Activated CD4-positive, alpha-beta T cell treated with anti-CD3 and anti-CD28 coated beads, Interleukin-2, Interleukin-6, amounts not matched to agents 100 ng/mL and 50 ng/mL, durations not matched to agents 16 hours and 8 hours (primary cell): ENCODE results near the gene RUVBL2.

Experiments used
- DNase-seq: peaks from one replicate; pipeline ENCODE4 v3.0.0-alpha.2; 2020

RUVBL2 gene

DNA sequence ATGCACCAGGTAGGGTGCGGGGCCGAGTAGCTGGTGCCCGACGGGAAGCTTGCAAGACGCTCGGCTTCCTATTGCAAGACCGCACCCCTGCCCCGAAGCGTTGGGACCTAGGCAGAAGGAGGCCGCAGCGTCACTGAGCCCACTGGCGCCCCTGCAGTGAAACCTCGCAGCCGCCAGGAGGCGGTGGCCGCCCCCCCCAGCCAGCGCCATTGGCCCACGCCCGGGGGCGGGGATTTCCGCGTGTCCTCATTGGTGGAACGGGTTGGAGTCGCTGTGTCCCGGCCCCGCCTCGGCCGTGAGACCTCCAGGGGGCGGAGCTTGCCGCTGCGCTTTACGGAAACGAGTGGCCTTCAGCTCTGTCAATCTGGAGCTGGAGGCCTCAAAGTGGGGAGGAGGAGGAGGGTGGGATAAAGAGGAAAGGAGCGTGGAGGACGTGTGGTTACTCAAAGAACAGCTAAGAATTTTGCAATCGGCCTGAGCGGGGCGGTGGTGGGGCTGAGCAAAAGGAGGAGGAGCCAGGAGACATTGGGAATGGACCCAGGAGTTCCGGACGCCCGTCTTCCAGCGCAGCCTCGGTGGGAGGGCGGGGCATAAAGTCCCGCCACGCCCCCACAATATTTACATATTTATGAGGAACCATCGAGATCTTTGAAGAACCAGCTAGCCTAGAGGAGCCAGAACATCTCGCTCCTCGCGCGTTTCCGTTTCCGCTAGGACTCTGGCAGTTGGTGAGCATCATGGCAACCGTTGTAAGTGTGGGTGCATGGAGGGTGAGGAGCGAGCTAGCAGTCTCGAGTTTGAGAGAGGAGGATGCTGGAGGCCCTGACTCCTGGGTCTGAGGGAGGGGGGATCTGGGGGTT, at the start of gene RUVBL2, which contains the start of gene GYS1:
TSS of gene RUVBL2 (plus strand) at position 713 of the 860 bp plus-strand sequence. CDS start at position 738, 25 bp downstream.
TSS of gene GYS1 (minus strand) at position 135 of the 860 bp plus-strand sequence. CDS start 197 bp downstream, outside the sequence.
- DNase-seq: peak; percentile 100

- DNase-seq: no peak
Observed at GRCh38 chr19:48945415-48945814, 48.3 kb upstream of the RUVBL2 start.

GRCh38 chr19:48945817-48946216, 47.9 kb upstream of the RUVBL2 start:
- DNase-seq: no peak

- no peak for DNase-seq
Observed at GRCh38 chr19:48946463-48947257, 47.0 kb upstream of the RUVBL2 start.

GRCh38 chr19:48947258-48947542, 46.5 kb upstream of the RUVBL2 start:
- DNase-seq: no peak

- DNase-seq: no peak
Observed at GRCh38 chr19:48950159-48950558, 43.5 kb upstream of the RUVBL2 start.

GRCh38 chr19:48950830-48951519, 42.7 kb upstream of the RUVBL2 start:
- no peak for DNase-seq

GRCh38 chr19:48953141-48953540, 40.5 kb upstream of the RUVBL2 start:
- DNase-seq: no peak

GRCh38 chr19:48953990-48954594, 39.6 kb upstream of the RUVBL2 start:
- no peak for DNase-seq

DNA sequence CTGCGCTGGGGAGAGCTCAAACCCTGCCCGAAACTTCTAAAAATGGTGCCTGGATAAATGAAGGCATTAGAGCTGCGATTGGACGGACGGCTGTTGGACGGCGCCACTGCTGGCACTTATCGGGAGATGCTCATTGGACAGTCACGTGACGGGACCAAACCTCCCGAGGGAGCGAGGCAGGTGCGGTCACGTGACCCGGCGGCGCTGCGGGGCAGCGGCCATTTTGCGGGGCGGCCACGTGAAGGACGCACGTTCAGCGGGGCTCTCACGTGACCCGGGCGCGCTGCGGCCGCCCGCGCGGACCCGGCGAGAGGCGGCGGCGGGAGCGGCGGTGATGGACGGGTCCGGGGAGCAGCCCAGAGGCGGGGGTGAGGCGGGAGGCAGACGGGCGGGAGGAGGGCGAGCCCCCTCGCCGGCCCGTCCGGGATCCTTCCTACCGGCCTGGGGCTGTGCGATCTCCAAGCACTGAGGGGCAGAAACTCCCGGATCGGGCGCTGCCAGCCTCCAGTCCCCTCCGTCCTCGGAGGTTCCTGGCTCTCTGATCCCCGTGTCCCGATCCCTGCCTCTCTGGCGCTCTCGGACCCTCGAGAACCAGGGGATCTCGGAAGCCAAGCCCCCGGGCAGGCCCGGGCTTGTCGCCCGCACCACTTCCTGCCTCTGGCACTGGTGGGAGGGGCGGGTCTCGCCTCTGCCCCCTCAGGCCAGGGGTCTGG, 38.9 kb upstream of the RUVBL2 start, which contains the start of gene BAX:
TSS of gene BAX (plus strand) at position 281 of the 713 bp plus-strand sequence. CDS start at position 335, 54 bp downstream.
- peak; percentile 98 for DNase-seq

- DNase-seq: no peak
Observed at GRCh38 chr19:48955308-48955958, 38.3 kb upstream of the RUVBL2 start.

GRCh38 chr19:48958006-48958405, 35.7 kb upstream of the RUVBL2 start:
- DNase-seq: no peak

DNA sequence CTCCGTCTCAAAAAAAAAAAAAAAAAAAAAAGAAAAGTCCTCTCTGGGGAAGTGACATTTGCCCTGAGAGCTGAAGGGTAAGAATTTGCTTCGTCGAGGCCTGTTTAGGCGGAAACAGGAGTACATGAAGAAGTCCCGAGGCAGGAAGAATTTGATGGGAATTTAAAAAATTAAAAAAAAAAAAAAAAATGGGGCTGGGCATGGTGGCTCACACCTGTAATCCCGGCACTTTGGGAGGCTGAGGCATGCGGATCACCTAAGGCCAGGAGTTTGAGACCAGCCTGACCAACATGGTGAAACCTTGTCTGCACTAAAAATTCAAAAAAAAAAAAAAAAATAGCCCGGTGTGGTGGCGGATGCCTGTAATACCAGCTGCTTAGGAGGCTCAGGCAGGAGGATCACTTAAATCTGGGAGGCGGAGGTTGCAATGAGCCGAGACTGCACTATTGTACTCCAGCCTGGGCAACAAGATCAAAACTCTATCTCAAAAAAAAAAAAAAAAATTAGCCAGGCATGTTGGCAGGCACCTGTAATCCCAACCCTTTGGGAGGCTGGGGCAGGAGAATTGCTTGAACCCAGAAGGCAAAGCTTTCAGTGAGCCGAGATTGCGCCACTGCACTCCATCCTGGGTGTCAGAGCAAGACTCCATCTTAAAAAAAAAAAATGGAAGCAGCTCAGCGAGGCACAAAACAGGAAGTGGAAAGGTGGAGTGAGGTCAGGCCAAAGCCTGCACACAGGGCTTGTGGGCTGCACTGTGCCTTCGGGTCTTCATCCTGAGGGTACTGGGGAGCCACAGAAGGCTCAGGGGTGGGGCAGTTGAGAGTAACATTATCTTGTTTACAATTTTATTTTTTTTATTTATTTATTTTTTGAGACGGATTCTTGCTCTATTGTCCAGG, 34.1 kb upstream of the RUVBL2 start:
- no peak for DNase-seq

DNA sequence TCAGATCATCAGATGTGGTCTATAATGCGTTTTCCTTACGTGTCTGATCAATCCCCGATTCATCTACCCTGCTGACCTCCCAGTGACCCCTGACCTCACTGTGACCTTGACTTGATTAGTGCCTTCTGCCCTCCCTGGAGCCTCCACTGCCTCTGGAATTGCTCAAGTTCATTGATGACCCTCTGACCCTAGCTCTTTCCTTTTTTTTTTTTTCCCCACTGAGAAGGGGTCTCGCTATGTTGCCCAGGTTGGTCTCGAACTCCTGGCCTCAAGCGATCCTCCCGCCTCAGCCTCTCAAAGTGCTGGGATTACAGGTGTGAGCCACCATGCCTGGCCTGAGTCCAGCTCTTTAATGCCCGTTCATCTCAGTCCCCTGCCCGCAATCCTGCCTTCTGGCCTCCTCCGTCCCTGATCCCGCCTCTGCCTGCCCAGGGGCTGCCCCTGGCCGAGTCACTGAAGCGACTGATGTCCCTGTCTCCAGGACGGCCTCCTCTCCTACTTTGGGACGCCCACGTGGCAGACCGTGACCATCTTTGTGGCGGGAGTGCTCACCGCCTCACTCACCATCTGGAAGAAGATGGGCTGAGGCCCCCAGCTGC, 32.5 kb upstream of the RUVBL2 start:
- DNase-seq: no peak

DNA sequence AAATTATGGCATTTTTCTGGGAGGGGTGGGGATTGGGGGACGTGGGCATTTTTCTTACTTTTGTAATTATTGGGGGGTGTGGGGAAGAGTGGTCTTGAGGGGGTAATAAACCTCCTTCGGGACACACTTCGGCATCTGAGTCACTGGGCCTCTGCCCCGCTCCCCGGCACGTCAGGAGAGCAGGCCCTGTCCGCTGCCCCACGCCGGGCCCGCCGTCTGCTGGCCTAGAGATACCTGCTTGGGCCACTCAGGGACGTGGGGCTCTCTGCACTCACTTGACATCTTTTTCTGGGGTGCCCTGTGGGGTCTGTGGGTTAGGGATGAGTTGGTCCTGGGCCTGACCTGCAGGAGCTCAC, 32.0 kb upstream of the RUVBL2 start:
- DNase-seq: no peak

DNA sequence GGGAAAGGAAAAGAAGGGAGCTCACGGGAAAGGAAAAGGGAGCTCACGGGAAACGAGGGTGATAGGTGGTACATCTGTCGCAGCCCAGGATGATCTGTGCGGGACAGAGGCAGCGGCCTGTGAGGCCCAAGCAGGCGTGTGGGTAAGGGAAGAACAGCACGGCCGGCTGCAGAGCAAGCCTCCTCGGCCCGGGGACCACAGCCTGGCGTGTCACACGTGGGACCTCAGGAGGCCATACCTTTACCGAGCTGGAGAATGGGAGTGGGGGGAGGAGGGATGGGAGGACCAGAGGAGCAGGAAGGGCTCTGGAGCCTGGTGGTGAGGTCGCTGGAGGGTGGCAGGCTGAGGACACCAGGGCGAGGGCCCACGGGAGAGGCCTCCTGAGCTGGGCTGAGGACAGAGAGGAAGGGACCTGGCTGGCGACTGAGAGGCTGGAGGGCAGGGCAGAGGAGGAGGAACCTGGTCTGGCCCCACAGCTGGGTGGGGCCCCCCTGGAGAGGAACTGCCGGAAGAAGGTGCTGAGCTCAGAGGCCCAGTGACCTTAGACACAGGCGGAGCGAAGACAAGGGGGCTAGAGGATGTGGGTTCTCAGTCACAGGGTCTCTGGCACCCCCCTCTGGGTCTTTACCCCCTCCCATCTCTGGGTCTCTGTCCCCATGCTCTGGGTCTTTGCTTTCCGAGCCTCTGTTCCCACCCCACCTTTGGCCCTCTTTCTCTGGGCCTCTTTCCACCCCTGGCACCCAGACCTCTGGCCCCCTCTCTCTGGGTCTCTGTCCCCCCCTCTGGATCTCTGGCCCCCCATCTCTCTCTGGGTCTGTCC, 31.4 kb upstream of the RUVBL2 start:
- DNase-seq: peak; percentile 61

GRCh38 chr19:48962849-48963165, 30.9 kb upstream of the RUVBL2 start:
- no peak for DNase-seq

- DNase-seq: peak; percentile 85
Observed at GRCh38 chr19:48963371-48964204, 30.1 kb upstream of the RUVBL2 start.
